ENCODE measurements around the gene CCDC174.

Gene CCDC174

DNA sequence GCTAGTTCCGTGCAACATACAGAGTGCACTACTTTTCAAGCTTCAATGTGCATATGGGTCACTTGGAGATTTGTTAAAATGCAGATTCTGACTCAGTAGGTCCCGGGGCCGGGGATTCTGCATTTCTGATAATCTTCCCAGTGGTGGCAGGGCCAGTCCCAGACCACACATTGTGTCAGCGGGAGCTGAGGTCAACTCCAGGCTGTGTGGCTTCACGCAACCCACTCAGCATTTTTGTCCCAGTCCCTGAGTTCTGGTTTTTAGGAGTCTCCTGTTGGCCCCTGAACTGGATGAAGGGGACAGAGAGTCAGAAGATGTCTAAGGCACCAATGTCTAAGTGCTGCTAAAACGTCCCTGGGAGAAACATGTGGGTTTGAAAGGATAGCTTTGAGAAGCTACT is 26.1 kb upstream of the CCDC174 start:
- DNase-seq (ENCODE audit: low spot score), result no peak

- DNase-seq (ENCODE audit: low spot score), result no peak
These were observed 23.7 kb upstream of the CCDC174 start for GRCh38 chr3:14627815-14628214.

- no peak for DNase-seq (ENCODE audit: low spot score)
These were observed 23.2 kb upstream of the CCDC174 start for GRCh38 chr3:14628406-14628805.

DNA sequence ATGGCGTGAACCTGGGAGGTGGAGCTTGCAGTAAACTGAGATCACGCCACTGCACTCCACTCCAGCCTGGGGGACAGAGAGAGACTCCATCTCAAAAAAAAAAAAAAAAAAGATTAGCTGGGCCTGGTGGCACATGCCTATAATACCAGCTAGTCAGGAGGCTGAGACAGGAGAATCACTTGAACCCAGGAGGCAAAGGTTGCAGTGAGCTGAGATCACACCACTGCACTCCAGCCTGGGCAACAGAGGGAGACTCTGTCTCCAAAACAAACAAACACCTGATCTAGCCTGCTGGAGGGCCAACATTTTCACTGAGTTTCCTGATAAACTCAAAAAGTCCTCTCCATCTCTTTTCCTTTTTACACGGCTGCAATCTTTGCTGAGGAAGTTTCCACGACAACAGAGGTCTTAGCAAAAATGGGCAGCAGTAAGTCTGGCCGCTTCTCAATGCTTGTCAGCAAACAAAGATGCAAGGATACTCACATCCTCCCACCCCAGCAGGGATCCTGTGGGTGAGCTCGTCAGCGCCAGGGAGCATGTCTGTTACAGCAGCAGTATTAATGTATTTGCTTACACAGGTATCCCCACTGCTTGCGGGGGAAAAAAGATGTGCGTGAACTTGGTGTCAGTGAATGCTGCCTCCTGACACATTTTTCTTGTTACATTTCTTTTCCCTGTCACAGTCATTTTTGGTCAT is 21.0 kb upstream of the CCDC174 start:
- DNase-seq (ENCODE audit: low spot score), result no peak

- DNase-seq (ENCODE audit: low spot score), result no peak
These were observed 20.5 kb upstream of the CCDC174 start for GRCh38 chr3:14631101-14631497.

DNA sequence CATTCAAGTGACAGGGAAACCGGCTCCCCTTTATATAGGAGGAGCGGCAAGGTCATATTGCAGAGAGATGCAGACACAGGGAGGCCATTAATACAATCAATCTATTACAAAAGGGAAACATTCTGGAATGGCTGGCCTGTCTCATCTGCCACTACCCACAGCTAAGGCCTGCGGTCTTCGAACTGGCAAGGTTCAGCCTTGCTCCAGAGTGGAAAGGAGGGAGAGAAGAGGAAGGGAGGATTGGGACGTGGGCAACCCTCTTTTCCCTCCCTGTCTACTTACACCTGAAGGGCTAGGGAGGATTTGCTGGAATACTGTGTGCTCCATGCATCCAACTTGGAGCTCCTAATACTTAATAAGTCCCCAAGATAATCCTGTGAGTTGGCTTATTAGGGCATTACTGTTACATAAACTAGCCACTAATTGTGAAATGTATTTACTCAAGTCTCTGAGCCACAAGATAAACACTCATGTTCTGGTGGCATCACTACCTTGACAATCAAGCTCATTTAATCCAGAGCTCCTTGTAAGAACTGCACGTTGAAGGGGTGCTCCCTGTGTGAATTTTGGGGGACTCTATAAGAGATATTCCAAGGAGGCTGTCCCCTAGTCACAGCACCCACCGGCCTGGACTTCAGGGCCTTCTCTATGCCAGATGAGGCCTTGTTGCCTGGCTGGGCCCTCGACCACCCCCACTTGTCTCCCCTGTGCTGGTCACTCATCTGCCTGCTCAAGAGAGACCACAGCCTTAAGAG is 19.7 kb upstream of the CCDC174 start:
- DNase-seq (ENCODE audit: low spot score), result no peak

GRCh38 chr3:14632442-14632930 is 19.1 kb upstream of the CCDC174 start:
- DNase-seq (ENCODE audit: low spot score), result no peak

GRCh38 chr3:14633417-14633816 is 18.1 kb upstream of the CCDC174 start:
- DNase-seq (ENCODE audit: low spot score), result no peak

DNA sequence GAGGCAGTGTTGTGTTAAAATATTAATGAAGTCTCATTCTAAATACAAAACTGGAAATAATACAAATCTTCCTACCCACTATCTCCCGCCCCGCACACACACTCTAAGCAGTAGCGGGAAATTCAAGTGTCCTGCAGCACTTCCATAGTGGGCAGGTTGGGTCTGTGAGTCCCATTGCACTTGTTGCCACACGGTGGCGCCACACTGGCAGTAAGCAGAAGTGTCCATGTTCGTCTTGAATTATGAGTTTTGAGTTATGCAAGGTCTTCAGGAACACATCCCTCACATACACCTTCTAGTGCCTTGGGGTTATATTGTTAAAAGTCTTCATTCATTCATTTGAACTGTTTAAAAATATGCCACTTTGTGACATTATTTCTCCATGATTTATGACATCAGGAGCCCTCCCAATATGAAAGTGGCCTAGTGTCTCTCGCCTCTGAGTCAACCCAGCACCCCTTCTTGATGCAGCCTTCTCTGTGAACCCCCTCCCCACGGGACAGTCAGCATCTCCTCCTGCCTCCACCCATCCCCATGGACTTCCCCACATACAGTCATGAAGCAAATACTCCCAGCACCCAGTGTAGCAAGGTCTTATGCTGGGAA is 17.6 kb upstream of the CCDC174 start:
- DNase-seq (ENCODE audit: low spot score), result peak; percentile 58

- no peak for DNase-seq (ENCODE audit: low spot score)
These were observed 16.7 kb upstream of the CCDC174 start for GRCh38 chr3:14634763-14635400.

DNA sequence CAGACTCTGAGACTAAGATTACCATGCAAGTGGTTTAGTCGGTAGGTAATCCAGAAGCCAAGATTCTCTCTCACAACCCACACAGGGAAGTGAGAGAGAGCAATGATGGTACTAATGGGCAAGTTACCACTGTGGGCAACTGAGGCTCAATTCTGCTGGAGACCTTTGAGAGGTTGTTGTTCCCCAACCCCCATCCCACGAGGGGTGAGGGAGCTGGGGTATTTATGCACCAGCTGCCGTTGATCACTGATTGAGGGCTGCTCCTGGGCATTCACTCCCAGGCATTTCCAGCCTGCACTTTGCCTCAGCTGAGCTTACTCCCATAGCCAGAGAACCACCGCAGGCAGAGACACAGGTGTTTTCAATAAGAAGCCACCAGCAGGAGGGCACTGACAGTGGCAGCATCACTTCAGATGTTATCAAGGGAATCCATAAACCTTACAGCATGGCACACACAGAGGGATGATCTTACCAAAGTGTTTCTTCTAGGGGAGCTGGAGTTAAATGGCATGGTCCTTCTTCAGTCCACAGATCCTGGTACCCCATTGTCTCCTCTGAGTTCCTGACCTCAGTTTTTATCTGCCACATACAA is 15.0 kb upstream of the CCDC174 start:
- no peak for DNase-seq (ENCODE audit: low spot score)

DNA sequence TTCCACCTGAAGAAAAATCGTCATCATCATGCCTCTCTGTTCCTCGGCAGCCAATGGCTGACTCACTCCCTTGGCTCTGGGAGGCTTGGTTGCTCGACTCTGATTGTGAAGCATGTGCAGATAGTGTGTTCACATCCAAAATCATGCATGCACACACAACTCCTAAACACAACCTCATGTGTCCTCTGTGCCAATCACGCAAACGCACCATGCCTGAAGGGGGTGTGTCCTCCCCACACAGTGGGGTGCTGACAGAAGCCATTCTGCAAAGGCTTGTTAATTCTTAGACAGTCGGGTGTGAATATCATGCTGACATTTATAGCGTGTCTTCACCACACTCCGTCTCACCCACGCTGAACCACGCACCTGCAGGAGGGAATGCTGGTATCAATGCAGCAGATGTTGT is 11.4 kb upstream of the CCDC174 start:
- DNase-seq (ENCODE audit: low spot score), result no peak

DNA sequence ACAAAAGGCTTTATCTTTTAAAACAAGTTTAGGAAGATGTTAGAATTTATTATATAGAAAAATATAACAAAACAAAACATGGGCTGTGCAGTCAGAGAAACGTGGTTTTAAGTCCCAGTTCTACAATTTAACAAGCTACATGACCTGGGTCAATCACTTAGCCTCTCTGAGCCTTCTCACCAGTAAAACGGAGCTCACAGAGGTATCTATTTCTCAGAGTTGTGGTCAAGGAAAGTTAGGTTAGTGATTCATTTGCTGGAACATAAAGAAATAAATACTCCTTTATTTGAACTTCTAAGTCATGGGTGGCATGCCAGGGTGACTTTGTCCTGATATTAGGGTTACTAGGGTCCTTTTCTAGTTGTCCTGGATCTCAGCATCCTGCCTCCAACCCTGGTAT is 10.8 kb upstream of the CCDC174 start:
- DNase-seq (ENCODE audit: low spot score), result no peak

DNA sequence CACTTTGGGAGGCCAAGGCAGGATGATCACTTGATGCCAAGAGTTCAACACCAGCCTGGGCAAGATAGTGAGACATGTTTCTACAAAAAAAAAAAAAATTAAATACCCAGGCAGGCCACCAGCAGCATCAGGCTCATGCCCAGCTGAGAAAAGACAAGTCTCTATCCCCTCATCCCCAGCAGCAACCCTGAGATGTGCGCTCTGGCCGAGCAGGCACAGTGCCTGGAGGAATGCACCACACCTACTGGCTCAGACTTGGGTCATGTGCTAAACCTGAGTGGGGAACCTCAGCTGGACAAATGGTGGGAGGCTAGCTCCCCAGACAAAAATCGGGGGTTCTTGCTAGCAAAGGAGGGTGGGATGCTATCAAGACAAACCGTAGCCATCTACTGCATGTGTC is 10.2 kb upstream of the CCDC174 start:
- no peak for DNase-seq (ENCODE audit: low spot score)

DNA sequence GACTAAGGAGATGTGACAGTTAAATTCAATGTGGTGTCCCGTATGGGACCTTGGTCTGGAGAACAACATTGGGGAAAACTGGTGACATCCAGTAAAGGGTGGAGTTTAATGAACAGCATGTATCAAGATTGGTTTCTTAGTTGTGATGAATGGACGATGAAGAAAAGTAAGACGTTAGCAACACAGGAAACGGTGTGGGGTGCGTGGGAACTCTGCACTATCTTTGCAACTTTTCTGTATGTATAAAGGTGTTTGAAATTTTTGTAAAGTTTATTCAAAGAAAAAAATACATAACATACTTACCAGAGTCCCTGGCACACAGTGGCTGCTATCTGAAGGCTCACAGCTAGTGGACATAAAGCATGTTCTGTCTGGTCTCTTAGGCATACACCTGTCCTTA is 6.1 kb upstream of the CCDC174 start:
- DNase-seq (ENCODE audit: low spot score), result no peak

GRCh38 chr3:14646131-14646573 is 5.4 kb upstream of the CCDC174 start:
- no peak for DNase-seq (ENCODE audit: low spot score)

- no peak for DNase-seq (ENCODE audit: low spot score)
These were observed 4.8 kb upstream of the CCDC174 start for GRCh38 chr3:14646589-14647413.

DNA sequence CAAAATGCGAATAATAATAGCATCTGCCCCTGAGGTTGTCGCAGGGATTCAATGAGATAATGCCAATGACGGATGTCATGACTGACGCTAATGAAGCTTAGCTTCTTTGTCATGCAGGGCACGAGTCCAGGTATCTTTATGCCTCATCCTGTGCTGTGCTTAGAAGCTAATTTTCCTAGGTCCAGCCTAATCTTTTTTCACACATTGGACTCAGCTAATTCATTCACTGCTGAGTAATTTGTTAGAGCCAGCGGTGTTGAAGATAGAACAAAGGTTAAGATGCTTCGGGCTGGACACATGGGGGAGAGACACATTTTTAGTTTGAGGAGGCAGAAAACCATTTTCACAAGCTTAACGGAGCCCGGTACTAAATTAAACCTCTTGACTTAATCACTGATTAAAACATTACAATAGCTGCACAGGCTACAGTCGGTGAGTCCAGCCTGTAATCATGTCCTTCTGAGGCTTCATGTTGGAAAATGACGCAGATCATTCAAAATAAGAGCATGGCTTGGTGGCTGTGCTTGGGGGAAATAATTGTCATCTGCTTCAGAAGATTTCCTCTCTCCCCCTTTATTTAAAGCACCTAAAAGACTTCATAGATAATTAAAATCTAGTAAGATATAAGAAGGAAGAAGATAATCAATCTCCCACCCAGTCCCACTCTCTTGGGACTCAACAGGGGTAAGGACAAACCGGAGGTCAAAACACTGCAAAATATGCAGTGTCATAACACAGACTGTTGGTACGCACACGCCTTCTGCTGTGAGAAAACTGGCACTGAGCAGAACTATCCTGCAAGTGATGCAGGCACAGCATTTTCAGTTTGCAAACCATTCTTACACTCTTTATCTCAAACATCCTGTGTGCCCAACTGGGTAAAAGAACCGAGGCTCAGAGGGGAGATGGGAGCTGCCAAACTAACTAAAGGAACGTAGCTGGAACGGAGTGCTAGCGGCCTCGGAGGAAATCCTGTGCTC is 3.3 kb upstream of the CCDC174 start:
- DNase-seq (ENCODE audit: low spot score), result no peak

- DNase-seq (ENCODE audit: low spot score), result no peak
These were observed 2.1 kb upstream of the CCDC174 start for GRCh38 chr3:14649466-14649865.

DNA sequence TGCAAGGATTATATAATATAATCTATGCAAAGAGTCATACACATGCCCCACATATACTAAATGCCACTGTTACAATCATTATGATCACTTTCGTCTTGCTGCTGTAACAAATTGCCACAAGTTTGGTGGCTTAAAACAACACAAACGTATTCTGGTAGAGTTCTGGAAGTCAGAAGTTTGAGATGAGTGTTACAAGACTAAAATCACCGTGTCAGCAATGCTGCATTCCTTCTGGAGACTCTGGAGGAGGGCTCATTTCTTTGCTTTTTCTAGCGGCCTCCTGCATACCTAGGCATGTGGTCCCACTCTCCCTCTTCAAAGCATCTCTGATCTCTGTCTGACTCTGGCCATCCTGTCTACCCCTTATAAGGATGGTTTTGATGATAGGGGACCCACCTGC is 1.4 kb upstream of the CCDC174 start:
- DNase-seq (ENCODE audit: low spot score), result no peak

All from CD4-positive, alpha-beta T cell treated with Interleukin-15 for 4 hours (primary cell).